Measurements from ENCODE around the gene ACOXL.

The ACOXL gene

DNA sequence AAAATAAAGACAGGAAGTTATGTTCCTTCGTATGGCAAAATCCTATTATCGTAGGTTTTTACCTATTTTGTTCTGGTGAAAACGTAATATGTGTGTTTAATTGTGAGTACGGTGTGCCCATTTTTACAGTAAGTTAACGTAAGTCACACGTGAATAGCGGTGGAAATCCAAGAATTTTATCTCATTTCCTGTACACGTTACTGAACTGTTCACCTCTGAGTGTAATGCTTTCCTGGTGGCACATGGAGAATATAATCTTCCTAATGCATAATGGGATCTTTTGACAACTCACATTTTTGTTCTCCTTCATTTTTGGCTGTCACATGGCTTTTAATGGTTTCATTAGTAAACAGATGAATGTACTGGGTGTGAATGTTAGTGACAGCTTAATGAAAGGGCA is 416.6 kb downstream of the ACOXL start:
- DNase-seq: no peak

DNA sequence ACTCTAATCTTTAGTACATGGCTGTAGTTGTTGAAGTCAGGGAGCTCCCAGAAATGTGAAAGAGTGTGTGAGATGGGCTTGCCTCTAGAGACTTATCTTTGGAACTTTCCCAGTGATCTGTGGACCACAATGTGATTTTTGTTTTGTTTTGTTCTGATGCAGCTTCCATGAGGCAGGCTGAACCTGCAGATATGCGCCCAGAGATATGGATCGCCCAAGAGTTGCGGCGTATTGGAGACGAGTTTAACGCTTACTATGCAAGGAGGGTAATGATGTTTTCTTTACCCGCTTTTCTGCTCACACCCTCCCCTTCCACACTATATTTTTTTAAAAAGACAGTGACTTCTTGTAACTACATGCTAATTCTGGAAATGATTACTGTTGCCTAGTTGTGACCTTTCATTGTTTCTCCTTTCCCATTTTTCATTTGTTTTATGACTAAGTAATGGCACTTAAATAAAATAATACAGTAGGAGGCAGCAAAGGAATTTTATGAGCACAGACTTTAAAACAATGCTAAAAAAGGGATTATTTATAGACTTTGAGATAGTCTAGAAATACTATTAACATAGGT is 417.6 kb downstream of the ACOXL start:
- DNase-seq: no peak

DNA sequence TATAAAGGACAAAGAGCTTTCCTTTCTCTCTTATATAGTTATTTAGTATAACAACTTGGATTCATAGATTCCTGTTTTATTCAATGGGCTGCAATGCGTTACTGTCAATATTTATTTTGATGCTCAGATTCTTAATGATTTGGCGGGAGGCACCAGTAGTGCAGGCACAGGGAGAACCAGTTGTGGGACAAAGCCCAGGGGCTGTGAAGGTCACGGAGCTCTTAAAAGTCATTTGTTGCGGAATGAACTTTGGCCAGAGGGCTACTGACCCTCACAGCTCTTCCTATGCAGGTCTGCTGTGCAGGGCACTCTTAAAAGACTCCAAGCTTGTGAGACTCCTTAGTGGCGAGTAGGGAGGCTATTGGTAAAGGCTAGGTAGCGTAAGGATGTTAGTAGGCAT is 422.4 kb downstream of the ACOXL start:
- DNase-seq: no peak

DNA sequence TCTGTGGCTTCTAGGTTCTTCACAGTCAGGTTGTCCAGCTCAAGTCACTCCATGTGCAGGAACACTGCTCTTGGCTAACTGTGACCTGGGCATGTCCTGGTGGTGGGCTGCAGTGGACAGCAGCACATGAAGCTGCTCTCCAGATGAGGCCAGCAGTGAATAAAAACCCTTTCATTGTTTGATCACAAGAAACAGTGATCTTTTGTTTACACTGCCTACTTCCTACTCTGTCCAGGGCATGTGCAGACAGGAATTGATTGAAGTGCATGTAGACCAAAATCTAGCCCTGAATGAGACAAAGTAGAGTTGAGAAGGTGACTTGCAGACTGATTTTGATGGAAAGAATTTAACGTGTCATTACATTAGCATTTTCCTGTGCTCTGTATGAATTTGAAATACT is 423.2 kb downstream of the ACOXL start:
- no peak for DNase-seq

DNA sequence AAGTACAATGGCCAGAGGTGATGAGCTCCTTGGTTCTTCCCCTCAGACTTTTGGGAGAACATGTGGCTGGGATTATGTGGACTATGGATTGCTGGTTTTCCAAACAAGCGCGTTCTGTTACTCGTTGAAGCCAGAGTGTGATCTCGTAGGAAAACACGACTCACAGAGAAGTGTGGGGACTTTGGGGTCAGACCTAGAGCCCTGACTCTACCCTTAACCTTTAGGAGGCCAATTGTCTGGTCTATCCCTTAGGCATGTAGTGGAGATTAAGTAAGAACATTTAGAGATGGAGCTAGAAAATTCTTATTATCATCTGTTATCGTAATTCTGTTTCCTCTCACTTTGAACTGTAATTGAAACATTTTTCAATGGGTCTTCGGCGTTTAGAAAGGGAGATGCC is 424.2 kb downstream of the ACOXL start:
- no peak for DNase-seq

DNA sequence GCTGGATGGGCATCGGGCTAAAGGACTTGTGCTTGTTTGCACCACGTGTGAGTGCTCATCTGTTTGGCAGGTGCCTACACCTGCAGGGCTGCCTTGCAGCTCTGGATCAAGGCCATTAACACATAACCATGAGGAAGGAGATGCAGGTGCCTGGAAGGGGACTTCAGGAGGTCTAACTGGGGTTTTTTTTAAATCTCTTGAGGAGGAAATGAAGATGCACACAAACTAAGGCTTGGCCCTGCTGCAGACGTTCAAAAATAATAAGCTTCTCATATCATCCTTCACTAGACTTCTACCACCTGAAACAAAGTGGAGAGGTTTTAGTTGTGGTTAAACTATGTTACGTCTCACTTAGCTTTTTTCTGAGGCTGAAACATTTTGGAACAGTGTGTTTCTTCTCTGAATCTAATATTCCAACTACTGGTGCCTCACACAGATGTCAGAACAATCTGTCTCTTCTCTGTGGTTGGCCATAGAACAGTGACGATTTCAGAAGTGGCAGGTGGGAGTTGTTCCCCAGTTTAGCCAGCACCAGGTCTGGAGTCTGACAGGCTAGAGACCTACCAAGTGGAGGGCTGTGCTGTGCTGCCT is 424.8 kb downstream of the ACOXL start:
- DNase-seq: no peak

DNA sequence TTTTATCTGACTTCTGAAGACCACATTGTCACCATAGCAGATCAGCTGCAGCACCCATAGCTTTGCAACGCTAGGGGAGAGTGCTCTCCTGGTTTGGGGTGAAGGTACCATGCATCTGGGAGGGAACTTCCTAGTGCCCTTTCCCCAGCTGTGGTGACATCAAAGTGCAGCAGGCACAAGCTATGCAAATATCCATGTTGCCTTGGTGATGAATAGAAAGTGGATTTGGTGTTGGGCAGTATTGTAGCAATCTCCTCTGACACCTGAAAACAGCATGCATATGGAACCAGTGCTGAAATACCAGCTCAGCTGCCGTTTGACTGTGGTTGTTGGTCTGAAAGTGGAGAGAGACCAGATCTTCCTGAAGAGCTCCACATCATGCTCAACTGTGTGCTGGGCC is 425.4 kb downstream of the ACOXL start:
- DNase-seq: no peak

DNA sequence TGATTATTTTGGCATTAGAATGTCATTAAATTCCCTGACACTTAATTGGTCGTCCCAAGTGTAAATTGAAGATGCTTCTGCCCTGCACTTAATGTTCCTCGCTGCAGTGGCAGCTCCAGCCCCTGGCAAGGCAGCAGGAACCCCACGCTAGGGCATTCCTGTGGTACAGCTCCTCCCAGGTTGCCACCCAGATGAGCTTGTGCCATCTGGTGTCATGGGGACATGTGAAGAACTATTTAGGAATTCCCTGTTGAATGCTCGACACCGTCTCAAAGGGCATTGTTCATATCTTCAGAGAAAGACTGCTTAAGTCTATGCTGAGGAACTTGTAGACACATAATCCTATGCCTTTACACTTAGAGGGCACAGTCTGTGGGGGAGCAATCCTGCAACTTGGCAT is 427.3 kb downstream of the ACOXL start:
- DNase-seq: no peak

DNA sequence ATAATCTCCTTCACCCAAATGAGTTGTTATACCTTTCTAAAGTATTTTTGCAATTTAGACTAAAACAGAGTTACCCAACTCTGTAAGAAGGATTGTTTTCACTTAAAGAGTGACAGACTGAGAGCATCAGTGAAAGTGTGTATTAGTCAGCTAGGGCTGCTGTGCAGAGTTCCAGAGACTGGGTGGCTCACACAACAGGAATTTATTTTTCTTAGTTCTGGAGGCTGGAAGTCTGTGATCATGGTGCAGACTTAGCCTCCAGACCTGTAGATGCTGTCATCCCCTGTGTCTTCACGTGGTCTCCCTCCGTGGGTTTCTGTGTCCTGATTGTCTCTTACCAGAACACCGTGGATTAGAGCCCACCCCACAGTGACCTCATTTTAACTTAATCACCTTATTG is 428.4 kb downstream of the ACOXL start:
- no peak for DNase-seq

DNA sequence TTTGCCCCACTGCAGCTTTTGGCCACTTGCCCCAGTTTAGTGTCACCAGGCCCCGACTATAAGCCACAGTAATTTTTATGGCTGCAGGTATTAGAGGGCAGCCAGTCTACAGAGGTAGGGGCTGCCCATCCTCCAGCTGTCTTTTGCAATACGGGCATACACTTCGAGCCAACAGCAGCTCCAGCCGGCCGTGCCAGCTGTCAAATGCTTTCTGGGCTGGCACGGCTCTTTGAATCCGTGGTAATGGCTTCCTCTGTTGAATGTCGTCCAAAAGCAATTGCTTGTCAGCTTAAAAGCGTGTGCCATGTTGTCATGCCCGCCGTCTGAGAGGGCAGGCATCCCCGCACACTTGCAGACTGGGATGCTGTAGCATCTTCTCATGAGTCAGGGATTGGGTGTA is 429.6 kb downstream of the ACOXL start:
- no peak for DNase-seq

DNA sequence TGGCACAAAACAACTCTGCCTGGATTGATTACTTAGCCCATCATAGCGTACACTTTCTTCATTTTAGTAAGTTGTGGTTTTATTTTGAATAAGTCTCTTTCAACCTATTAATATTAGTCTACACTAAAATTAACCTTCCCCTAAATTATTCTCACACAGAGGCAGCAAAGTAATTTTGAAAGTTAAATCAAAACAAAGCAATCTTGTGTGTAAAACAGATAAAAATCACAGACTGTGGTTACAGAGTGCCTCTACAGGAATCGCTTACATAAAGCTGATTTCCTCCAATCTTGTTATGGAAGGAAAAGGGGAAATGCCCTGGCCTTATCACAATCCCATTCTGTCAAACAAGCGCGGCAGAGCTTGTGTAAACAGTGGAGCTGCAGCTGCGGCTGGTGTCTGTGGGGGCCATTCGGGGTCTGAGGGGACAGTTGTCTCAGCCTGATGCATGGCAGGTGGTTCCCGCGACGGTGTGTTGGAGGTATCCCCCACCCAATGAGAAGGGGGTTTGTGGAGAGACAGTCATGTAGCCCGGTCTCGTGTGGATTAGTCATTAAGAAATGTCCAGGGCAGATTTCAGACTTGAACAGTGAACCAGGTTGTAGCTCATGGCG is 430.5 kb downstream of the ACOXL start:
- no peak for DNase-seq

DNA sequence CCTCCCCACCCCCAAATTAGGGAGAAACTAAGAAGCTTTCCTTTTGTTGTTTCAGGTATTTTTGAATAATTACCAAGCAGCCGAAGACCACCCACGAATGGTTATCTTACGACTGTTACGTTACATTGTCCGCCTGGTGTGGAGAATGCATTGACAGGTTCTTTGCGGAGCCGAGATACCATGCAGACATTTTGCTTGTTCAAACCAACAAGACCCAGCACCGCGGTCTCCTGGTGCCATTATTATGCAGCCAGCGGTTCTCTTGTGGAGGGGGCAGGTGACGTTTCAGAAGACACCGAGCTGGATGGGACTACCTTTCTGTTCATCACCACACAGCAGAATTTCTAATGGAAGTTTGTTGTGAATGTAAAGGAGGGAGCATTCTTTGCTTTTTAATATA is 431.7 kb downstream of the ACOXL start:
- no peak for DNase-seq

DNA sequence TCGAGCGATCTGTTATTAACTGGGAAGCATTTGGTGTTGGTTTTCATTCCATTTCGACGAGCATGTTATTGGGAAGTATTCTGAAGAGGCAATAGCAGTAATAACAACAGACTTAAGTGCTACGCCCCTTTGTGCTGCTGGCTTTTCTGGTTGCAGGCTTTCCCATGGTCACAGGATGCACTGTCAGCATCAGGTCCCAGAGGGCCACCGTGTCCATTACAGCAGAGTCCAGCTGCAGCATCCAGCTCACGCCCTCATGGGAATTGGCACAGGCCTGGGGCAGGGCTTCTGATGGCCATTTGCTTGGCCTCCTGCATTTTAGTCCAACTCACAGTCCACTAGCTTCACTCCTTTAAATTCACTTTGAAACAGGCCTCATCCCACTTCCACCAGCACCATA is 432.7 kb downstream of the ACOXL start:
- no peak for DNase-seq

DNA sequence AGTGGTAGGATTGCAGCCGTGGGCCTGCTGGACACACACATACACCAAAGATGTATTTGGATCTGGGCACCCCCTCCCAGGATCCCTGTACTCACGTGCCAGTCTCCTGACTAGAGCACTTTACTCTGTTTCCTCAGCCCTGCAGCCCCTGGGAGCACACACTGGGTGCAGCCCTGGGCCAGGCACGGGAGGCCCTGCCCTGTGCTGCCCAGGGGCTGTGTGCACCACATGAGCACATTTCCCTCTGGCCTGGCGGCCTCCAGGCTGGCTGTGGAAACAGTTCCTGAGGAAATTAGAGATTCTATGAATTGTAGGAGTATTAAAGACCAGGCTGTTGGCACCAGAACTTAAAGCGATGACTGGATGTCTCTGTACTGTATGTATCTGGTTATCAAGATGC is 433.7 kb downstream of the ACOXL start:
- DNase-seq: no peak

DNA sequence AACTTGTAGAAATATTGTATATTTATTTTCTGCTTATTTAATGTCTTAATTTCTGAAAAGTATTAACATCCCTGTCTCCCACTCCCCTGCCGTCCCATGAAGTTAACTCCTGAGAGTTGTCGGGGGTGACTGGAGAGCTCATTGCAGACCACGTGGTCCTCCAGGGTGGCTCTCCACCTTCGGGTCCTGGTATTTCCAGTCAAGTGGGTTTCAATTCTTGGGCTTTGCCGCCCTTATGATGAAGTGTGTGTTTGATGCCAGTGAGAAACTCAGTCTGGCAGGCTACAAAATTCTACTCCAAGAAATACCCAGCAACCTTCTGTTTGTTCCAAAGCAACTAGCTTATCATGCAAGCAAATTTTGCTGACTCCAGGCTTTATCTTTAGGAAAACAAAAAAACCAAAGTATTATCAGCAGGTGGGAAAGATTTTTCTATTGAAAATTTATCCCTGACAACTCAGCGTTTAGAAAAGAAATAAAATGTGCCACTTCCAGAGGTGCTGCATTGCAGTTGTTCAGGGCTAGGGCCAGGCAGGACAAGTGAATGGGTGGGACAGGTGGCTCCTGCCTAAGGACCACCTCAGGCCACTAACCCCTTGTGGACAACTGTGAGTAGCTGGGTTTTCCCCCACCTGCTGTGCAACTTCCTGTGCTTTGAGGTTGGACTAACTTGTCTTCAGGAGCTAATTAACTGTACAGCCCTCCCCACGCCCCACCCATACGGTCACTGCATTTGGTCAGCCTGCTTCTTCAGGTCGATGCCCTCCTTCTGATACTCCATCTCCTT is 434.9 kb downstream of the ACOXL start:
- DNase-seq: no peak

DNA sequence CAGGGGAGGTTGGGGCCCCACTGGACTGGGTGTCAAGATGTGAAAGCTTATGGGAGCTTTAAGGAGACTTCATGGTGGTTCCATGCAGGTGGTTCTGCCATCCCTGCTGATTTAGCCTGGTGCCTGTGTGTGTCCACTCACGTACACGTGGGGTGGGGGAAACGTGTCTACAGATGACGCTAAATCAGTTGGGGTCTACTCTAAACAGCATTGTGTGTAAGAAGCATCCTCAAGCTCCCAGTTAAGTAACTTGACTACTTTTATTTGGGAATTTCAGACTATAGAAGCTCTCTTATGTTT is 435.4 kb downstream of the ACOXL start:
- no peak for DNase-seq
